Kidney (tissue), 14 donors: ENCODE data around the gene SLC6A11. TPM values are rescaled to one million over a fixed set of nuclear protein-coding genes. Genes with fewer than 3 reads are reported as not detected.

Source experiments
- DNase-seq, 5 donors: peaks; one replicate each; pipeline ENCODE4 v3.0.0-alpha.2; 2013 to 2020
- FAIRE-seq: peaks from 2 replicates; lab custom pipeline; 2012; peaks lifted over from hg19 to GRCh38; lab: Jason Lieb, UNC
- H3K27ac ChIP-seq, 2 donors: one replicate each; pipeline ENCODE4 v1.7.0; 2013; ENCODE audit warnings: low read depth in 2 of 2, low read length in 2 of 2, inconsistent platforms in 1 of 2
- H3K27me3 ChIP-seq: one replicate; pipeline ENCODE4 v1.7.1; 2013; ENCODE audit warnings: low read length, inconsistent platforms; ENCODE audit not compliant: control insufficient read depth, insufficient read depth
- H3K36me3 ChIP-seq, 3 donors: one replicate each; pipeline versions ENCODE4 v1.7.0 to v1.7.1; 2013; ENCODE audit warnings: low read length in 3 of 3, control low read depth in 1 of 3, inconsistent platforms in 1 of 3; ENCODE audit not compliant: insufficient read depth in 3 of 3, control insufficient read depth in 2 of 3
- H3K4me1 ChIP-seq, 3 donors: one replicate each; pipeline versions ENCODE4 v1.7.0 to v1.7.1; 2013; ENCODE audit warnings: low read length in 3 of 3, inconsistent platforms in 1 of 3, low read depth in 1 of 3; ENCODE audit not compliant: control insufficient read depth in 2 of 3, insufficient read depth in 2 of 3
- H3K4me3 ChIP-seq, 3 donors: one replicate each; pipeline versions ENCODE4 v1.7.0 to v1.8.1; 2013; ENCODE audit warnings: low read length in 3 of 3, control low read depth in 1 of 3, inconsistent platforms in 1 of 3
- H3K9ac ChIP-seq, 3 donors: one replicate each; pipeline versions ENCODE4 v1.7.0 to v1.7.1; 2013; ENCODE audit warnings: low read length in 3 of 3, control low read depth in 1 of 3, inconsistent platforms in 1 of 3
- H3K9me3 ChIP-seq, 3 donors: one replicate each; pipeline versions ENCODE4 v1.7.0 to v1.7.1; 2013; ENCODE audit warnings: low read length in 3 of 3, control low read depth in 1 of 3, inconsistent platforms in 1 of 3; ENCODE audit not compliant: control insufficient read depth in 2 of 3, insufficient read depth in 1 of 3
- intact Hi-C: fragments of 100-400 bp; cut with DNase I; formaldehyde crosslinking; loops from one replicate; pipeline ENCODE4 v1.11.1; 2022
- polyA plus RNA-seq: library from polyadenylated mRNA; stranded (reverse); fragments of 350-450 nt; fragmentation: Illumina TruSeq; extraction: RNeasy Lipid Tissue Mini Kit (QIAGEN cat#74804); gene quantifications from one replicate; pipeline ENCODE4 v1.2.3, GENCODE V29; 2014; ENCODE audit warnings: low read depth, low replicate concordance; ENCODE audit not compliant: insufficient read depth
- total RNA-seq: library from RNA; stranded (reverse); fragmentation: NEBNext Ultra II Directional; extraction: Animal tissue kit (Norgen Biotek cat#: 25700); gene quantifications from one replicate; pipeline ENCODE4 v1.2.1, GENCODE V29; 2021
- TF ChIP-seq, protein P1 (sequence below): IDR thresholded peaks from 3 replicates; pipeline ENCODE4 v1.5.1; 2012; ENCODE audit warnings: mild to moderate bottlenecking, moderate library complexity, borderline replicate concordance; ENCODE audit not compliant: insufficient read depth; ENCODE audit errors: extremely low read depth
- donor health status: control.
- donor health status: control.
- donor health status: control.
- donor health status: control.
- donor health status: control.
- donor health status: DM: yes; HTN: yes; CAD: no.
- donor health status: Normal renal cell carcinoma (clear cell type).

SLC6A11 gene
- total and polyA plus RNA-seq, 2 donors from 2014 or later, result 0.38 TPM; not detected in 1

DNA sequence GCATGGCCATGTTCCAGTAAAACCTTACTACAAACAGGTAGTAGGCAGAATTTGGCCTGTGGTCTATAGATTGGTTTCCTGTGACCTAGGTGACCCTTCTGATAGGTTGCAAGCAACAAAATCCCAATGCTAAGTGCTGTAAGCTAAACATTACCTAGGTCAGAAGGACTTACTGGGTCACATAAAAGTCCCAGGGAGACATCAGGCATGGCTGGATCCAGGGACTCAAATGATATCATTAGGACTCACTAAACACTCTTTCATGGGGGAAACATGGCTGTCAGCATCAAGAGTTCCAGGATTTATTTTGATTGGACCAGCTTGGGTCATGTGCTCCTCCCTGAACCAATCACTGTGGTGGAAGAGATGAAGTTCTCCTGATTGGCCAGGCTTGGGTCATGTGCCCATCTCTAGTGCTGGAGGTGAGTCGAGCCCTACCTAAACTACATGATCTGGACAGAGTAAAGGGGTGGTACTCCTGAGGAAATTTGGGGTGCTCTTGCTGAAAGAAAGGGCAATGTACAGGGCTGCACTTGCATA, 159.7 kb downstream of the SLC6A11 start:
- peaks cover 9% of the 10 kb centered on the region for H3K27me3 ChIP-seq
- TF ChIP-seq, protein P1, sequence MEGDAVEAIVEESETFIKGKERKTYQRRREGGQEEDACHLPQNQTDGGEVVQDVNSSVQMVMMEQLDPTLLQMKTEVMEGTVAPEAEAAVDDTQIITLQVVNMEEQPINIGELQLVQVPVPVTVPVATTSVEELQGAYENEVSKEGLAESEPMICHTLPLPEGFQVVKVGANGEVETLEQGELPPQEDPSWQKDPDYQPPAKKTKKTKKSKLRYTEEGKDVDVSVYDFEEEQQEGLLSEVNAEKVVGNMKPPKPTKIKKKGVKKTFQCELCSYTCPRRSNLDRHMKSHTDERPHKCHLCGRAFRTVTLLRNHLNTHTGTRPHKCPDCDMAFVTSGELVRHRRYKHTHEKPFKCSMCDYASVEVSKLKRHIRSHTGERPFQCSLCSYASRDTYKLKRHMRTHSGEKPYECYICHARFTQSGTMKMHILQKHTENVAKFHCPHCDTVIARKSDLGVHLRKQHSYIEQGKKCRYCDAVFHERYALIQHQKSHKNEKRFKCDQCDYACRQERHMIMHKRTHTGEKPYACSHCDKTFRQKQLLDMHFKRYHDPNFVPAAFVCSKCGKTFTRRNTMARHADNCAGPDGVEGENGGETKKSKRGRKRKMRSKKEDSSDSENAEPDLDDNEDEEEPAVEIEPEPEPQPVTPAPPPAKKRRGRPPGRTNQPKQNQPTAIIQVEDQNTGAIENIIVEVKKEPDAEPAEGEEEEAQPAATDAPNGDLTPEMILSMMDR, result no peak
- no peak for FAIRE-seq
- intact Hi-C loops, result no loop called here
- DNase-seq, result no peak
- H3K36me3 ChIP-seq, result no peaks in the 10 kb centered on the region
- H3K9ac ChIP-seq, result no peak overlapping the region
- no peak overlapping the region for H3K4me3 ChIP-seq
- H3K9me3 ChIP-seq, result no peaks in the 10 kb centered on the region
- H3K4me1 ChIP-seq, result no peaks in the 10 kb centered on the region
- no peak overlapping the region for H3K27ac ChIP-seq

DNA sequence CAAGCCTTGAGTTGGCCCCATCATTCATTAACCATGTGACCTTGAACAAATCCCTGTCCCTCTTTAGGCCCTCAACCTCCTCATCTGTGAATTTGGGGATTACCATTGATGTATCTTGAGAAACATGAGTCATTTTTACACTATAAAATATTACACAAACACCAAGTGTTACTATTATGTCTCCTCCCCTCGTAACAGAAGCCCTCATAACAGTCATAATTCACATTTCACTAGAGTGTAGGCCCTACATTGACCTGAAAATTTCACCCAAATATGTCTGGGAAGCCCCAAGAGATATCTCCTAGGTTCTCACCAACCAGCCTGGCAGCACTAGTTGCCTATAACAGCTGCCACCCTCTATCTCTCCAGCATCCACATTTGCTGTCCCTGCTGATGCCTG, 160.7 kb downstream of the SLC6A11 start:
- no peaks in the 10 kb centered on the region for H3K36me3 ChIP-seq
- TF ChIP-seq, protein P1, result no peak
- DNase-seq (no peak), FAIRE-seq (no peak)
- H3K4me1 ChIP-seq, result no peaks in the 10 kb centered on the region
- no peaks in the 10 kb centered on the region for H3K9me3 ChIP-seq
- peaks cover 9% of the 10 kb centered on the region for H3K27me3 ChIP-seq
- intact Hi-C loops, result no loop called here
- no peak overlapping the region for H3K9ac ChIP-seq
- no peak overlapping the region for H3K27ac ChIP-seq
- no peak overlapping the region for H3K4me3 ChIP-seq

DNA sequence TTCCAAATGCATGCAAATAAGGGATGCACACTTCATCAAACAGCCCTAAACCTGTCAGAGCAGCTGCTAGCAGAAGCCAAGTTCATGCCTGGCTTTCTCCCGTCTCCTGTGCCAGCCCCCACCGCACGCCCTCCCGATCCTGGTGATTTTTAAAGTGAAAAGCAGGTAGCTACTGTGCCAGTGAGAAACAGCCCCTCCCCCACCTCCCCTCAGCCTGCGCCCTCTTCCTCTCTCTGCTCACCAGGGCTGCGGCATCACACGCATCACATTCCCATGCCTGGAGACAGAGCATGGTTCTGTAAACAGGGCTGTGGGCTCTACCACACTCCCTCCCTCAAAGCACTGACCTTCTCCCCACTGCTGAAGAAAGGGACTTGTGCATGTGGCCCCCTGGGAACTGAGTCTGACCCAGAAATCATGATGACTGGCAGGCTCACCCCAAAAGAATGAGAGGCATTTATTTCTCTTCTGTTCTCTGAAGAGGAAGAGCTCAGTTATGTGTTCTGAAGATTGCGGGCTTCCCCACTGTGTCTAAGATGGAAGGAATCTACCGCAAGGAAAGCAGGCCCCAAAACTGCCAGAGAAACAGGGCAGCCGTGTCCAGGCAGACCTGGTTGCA, 162.0 kb downstream of the SLC6A11 start:
- Histone ChIP-seq H3K36me3 (no peaks in the 10 kb centered on the region), H3K4me3 (no peak overlapping the region), H3K9me3 (no peaks in the 10 kb centered on the region), H3K27me3 (peaks cover 2% of the 10 kb centered on the region), H3K9ac (no peak overlapping the region), H3K4me1 (peaks cover 0 to 3% (median 0%) of the 10 kb centered on the region in 3 donors), H3K27ac (no peak overlapping the region)
- intact Hi-C loops, result no loop called here
- no peak for FAIRE-seq
- TF ChIP-seq, protein P1, result no peak
- DNase-seq, result peak in 3 of 5 donors; percentile 23 to 38 (median 30)

DNA sequence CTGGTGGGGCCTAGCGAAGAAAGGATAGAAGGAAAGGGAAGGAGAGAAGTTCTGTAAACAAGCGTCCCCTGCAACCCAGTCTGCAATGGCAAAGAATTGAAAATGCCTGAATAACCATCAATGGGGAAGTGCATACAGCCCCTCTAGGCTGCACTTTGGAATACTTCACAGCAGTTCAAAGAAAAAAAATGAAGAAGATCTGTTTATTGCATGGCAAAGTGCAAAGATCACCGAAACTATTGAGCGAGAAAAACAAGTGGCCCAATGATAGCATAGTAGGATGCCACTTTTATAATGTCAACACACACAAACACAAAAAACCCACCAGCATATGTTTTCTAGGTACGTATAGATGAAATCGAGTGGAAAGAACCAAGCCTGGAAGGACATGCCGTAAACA, 162.9 kb downstream of the SLC6A11 start:
- FAIRE-seq, result no peak

More for the DNA sequence above, 162.9 kb downstream of the SLC6A11 start:
- H3K27me3 ChIP-seq, result no peaks in the 10 kb centered on the region
- H3K36me3 ChIP-seq, result no peaks in the 10 kb centered on the region
- intact Hi-C loops, result no loop called here
- no peak for DNase-seq
- H3K27ac ChIP-seq, result no peak overlapping the region
- no peak overlapping the region for H3K4me3 ChIP-seq
- H3K9me3 ChIP-seq, result no peaks in the 10 kb centered on the region
- TF ChIP-seq, protein P1, result no peak
- H3K4me1 ChIP-seq, result peaks cover 0 to 3% (median 0%) of the 10 kb centered on the region in 3 donors
- no peak overlapping the region for H3K9ac ChIP-seq
